Endodermal cell (in vitro differentiated cells): ENCODE data around the gene RLF. TPM values are rescaled to one million over a fixed set of nuclear protein-coding genes. Genes with fewer than 3 reads are reported as not detected.
"Not testable (repeated sequence)": the region's sequence is repeated elsewhere in the genome, so short reads cannot be mapped to it uniquely, and the experiment has no call there.

Experiments
- DNase-seq: peaks from one replicate; pipeline ENCODE4 v3.0.0-alpha.2; 2017
- H3K27ac ChIP-seq: 2 replicates; pipeline ENCODE4 v1.5.1; 2013; ENCODE audit warnings: mild to moderate bottlenecking, low read depth, low read length, moderate library complexity
- H3K27me3 ChIP-seq: 2 replicates; pipeline ENCODE4 v1.6.1; 2013; ENCODE audit warnings: mild to moderate bottlenecking, low read length, moderate library complexity; ENCODE audit not compliant: insufficient read depth, control insufficient read depth, poor library complexity, severe bottlenecking
- H3K36me3 ChIP-seq: 2 replicates; pipeline ENCODE4 v1.7.0; 2013; ENCODE audit warnings: mild to moderate bottlenecking, low read length, moderate library complexity; ENCODE audit not compliant: control insufficient read depth, insufficient read depth
- H3K4me1 ChIP-seq: one replicate; pipeline ENCODE4 v1.7.0; 2013; ENCODE audit warnings: low read length; ENCODE audit not compliant: control insufficient read depth, insufficient read depth
- H3K4me3 ChIP-seq: 2 replicates; pipeline ENCODE4 v1.5.1; 2013; ENCODE audit warnings: mild to moderate bottlenecking, low read length, moderate library complexity
- H3K9ac ChIP-seq: 2 replicates; pipeline ENCODE4 v1.6.1; 2013; ENCODE audit warnings: mild to moderate bottlenecking, low read length, moderate library complexity; ENCODE audit not compliant: poor library complexity, severe bottlenecking; ENCODE audit errors: extremely low read depth
- H3K9me3 ChIP-seq: 2 replicates; pipeline ENCODE4 v1.6.1; 2013; ENCODE audit warnings: mild to moderate bottlenecking, low read length, moderate library complexity; ENCODE audit not compliant: control insufficient read depth
- H3K27ac Mint-ChIP-seq: 2 replicates; pipeline ENCODE4 v1.8.0; 2020; ENCODE audit warnings: mixed read lengths
- H3K27me3 Mint-ChIP-seq: 2 replicates; pipeline ENCODE4 v1.8.0; 2021; ENCODE audit warnings: mild to moderate bottlenecking, mixed read lengths; ENCODE audit not compliant: insufficient read depth
- H3K36me3 Mint-ChIP-seq: 2 replicates; pipeline ENCODE4 v1.8.0; 2020; ENCODE audit warnings: low read depth, mixed read lengths
- H3K4me1 Mint-ChIP-seq: 2 replicates; pipeline ENCODE4 v1.8.0; 2020; ENCODE audit warnings: mixed read lengths
- H3K4me3 Mint-ChIP-seq: 2 replicates; pipeline ENCODE4 v1.8.0; 2020; ENCODE audit warnings: mild to moderate bottlenecking, moderate library complexity, mixed read lengths
- H3K9me3 Mint-ChIP-seq: 2 replicates; pipeline ENCODE4 v1.8.0; 2020; ENCODE audit warnings: mild to moderate bottlenecking, mixed read lengths
- CTCF ChIP-seq: fragments of 200-600 bp; sonication (generic); conservative IDR thresholded peaks from 2 replicates; pipeline ENCODE4 v1.5.0; 2021; ENCODE audit warnings: antibody characterized with exemption, mild to moderate bottlenecking
- WGBS, 2 experiments: methylation state at CpG; one replicate each; pipeline versions ENCODE4 v1.1.5 to v1.1.7; 2013; ENCODE audit warnings: missing lambda C conversion rate in 2 of 2, mixed read lengths in 1 of 2; ENCODE audit not compliant: insufficient coverage in 1 of 2, insufficient read length in 1 of 2; 5-methylcytosine and 5-hydroxymethylcytosine counted together
- total RNA-seq, 2 donors: library from RNA; stranded (reverse); fragmentation: NEBNext Ultra II Directional in 1 of 2; extraction: Animal tissue kit (Norgen Biotek cat#: 25700) in 1 of 2; gene quantifications; 2 replicates in 1 of 2; 3 replicates in 1 of 2; pipeline ENCODE4 v1.2.1, GENCODE V29; 2021

The RLF gene
- total RNA-seq, 2 donors from 2014 or later, result 18.8 to 23.3 TPM

GRCh38 chr1:40167317-40167716 lies 6.1 kb downstream of the RLF start:
- Histone ChIP-seq H3K9ac (no peak overlapping the region), H3K27ac (no peak overlapping the region), H3K4me1 (no peaks in the 10 kb centered on the region), H3K9me3 (no peaks in the 10 kb centered on the region), H3K36me3 (no peaks in the 10 kb centered on the region), H3K27me3 (no peaks in the 10 kb centered on the region), H3K4me3 (no peak overlapping the region)
- H3K36me3 Mint-ChIP-seq, result peaks cover 2% of the 10 kb centered on the region
- no peak overlapping the region for H3K4me3 Mint-ChIP-seq
- H3K4me1 Mint-ChIP-seq, result peaks cover 17% of the 10 kb centered on the region
- TF ChIP-seq CTCF, result no peak
- no peak overlapping the region for H3K27ac Mint-ChIP-seq
- DNase-seq, result no peak
- no peaks in the 10 kb centered on the region for H3K9me3 Mint-ChIP-seq
- 92% methylated on average over 4 of the region's 4 CpGs for WGBS, 2 experiments
- H3K27me3 Mint-ChIP-seq, result no peaks in the 10 kb centered on the region

- H3K4me3 Mint-ChIP-seq, result no peak overlapping the region
- Histone ChIP-seq H3K27me3 (no peaks in the 10 kb centered on the region), H3K4me1 (no peaks in the 10 kb centered on the region), H3K27ac (no peak overlapping the region), H3K4me3 (no peak overlapping the region), H3K36me3 (no peaks in the 10 kb centered on the region), H3K9ac (no peak overlapping the region), H3K9me3 (no peaks in the 10 kb centered on the region)
- peaks cover 3% of the 10 kb centered on the region for H3K4me1 Mint-ChIP-seq
- 93 to 100% methylated on average over 1 to 3 of the region's 3 CpGs for WGBS, 2 experiments
- DNase-seq, result no peak
- H3K36me3 Mint-ChIP-seq, result peaks cover 4% of the 10 kb centered on the region
- H3K9me3 Mint-ChIP-seq, result no peaks in the 10 kb centered on the region
- TF ChIP-seq CTCF, result no peak
- H3K27ac Mint-ChIP-seq, result no peak overlapping the region
- no peaks in the 10 kb centered on the region for H3K27me3 Mint-ChIP-seq
Observed at GRCh38 chr1:40171036-40171435, 9.8 kb downstream of the RLF start.

- no peak overlapping the region for H3K4me3 ChIP-seq
- no peaks in the 10 kb centered on the region for H3K36me3 ChIP-seq
- TF ChIP-seq CTCF, result no peak
- no peaks in the 10 kb centered on the region for H3K4me1 Mint-ChIP-seq
- H3K4me1 ChIP-seq, result no peaks in the 10 kb centered on the region
- H3K9me3 ChIP-seq, result no peaks in the 10 kb centered on the region
- H3K27me3 ChIP-seq, result no peaks in the 10 kb centered on the region
- no peak overlapping the region for H3K9ac ChIP-seq
- no peak overlapping the region for H3K27ac Mint-ChIP-seq
- WGBS, 2 experiments, result 95 to 100% methylated on average over 3 of the region's 3 CpGs
- peaks cover 6% of the 10 kb centered on the region for H3K36me3 Mint-ChIP-seq
- H3K4me3 Mint-ChIP-seq, result no peak overlapping the region
- DNase-seq, result no peak
- H3K9me3 Mint-ChIP-seq, result no peaks in the 10 kb centered on the region
- H3K27me3 Mint-ChIP-seq, result no peaks in the 10 kb centered on the region
- H3K27ac ChIP-seq, result no peak overlapping the region
Observed at GRCh38 chr1:40174788-40175187, 13.6 kb downstream of the RLF start.

- H3K4me1 ChIP-seq, H3K27me3 Mint-ChIP-seq, H3K4me3 Mint-ChIP-seq, H3K27me3 ChIP-seq, H3K4me3 ChIP-seq, H3K9me3 Mint-ChIP-seq, H3K27ac ChIP-seq, H3K27ac Mint-ChIP-seq, H3K36me3 Mint-ChIP-seq, H3K9ac ChIP-seq, H3K36me3 ChIP-seq, H3K9me3 ChIP-seq, DNase-seq, H3K4me1 Mint-ChIP-seq: not testable (repeated sequence)
- 97 to 100% methylated on average over 11 to 15 of the region's 15 CpGs for WGBS, 2 experiments
Observed at GRCh38 chr1:40176989-40177388, 15.8 kb downstream of the RLF start.
